K562 (cell line): ENCODE data around the gene TXN2. TPM values are rescaled to one million over a fixed set of nuclear protein-coding genes. Genes with fewer than 3 reads are reported as not detected.
A peak's percentile ranks its signal among the peaks of the same experiment; 100 is the strongest.

Experiments used
- ATF1 ChIP-seq, 2 experiments: fragments of 450-650 bp in 1 of 2; IDR thresholded peaks; 2 replicates each; pipeline ENCODE4 v1.6.1; 2016; ENCODE audit warnings: missing compliant biosample characterization in 1 of 2, missing genetic modification characterization in 1 of 2
- ATF3 ChIP-seq, 2 experiments: fragments of 450-650 bp in 1 of 2; sonication (generic) in 1 of 2; formaldehyde crosslinking in 1 of 2; IDR thresholded peaks in 1 of 2; conservative IDR thresholded peaks in 1 of 2; 2 replicates each; pipeline versions ENCODE4 v1.6.1 to v1.8.1; 2016 to 2023; ENCODE audit warnings: mild to moderate bottlenecking in 2 of 2, moderate library complexity in 2 of 2, inconsistent platforms in 1 of 2, missing genetic modification reagents in 1 of 2
- ATF6 ChIP-seq: sonication (generic); formaldehyde crosslinking; IDR thresholded peaks from 2 replicates; pipeline ENCODE4 v1.4.0; 2020; ENCODE audit warnings: mild to moderate bottlenecking, missing genetic modification reagents
- CUX1 ChIP-seq: fragments of 200-800 bp; sonication (Bioruptor generic); IDR thresholded peaks from 2 replicates; pipeline ENCODE4 v1.6.1; 2016; ENCODE audit warnings: missing genetic modification characterization, missing compliant biosample characterization
- EHMT2 ChIP-seq: fragments of 450-650 bp; IDR thresholded peaks from 2 replicates; pipeline ENCODE4 v1.6.1; 2018; ENCODE audit warnings: antibody characterized with exemption
- LCOR ChIP-seq: sonication (generic); formaldehyde crosslinking; IDR thresholded peaks from 2 replicates; pipeline ENCODE4 v1.8.0; 2022; ENCODE audit warnings: mild to moderate bottlenecking, missing genetic modification reagents
- MEIS2 ChIP-seq: fragments of 450-650 bp; IDR thresholded peaks from 2 replicates; pipeline ENCODE4 v1.6.1; 2014; ENCODE audit warnings: mild to moderate bottlenecking; ENCODE audit not compliant: partially characterized antibody
- MTA2 ChIP-seq: fragments of 450-650 bp; IDR thresholded peaks from 2 replicates; pipeline ENCODE4 v1.6.1; 2016; ENCODE audit warnings: low read depth
- SOX6 ChIP-seq: fragments of 450-650 bp; IDR thresholded peaks from 2 replicates; pipeline ENCODE4 v1.6.1; 2014; ENCODE audit warnings: mild to moderate bottlenecking
- TARDBP ChIP-seq: fragments of 450-650 bp; IDR thresholded peaks from 2 replicates; pipeline ENCODE4 v1.6.1; 2016
- TCF3 ChIP-seq: sonication (generic); formaldehyde crosslinking; IDR thresholded peaks from 2 replicates; pipeline ENCODE4 v1.4.0; 2020; ENCODE audit warnings: mild to moderate bottlenecking, missing genetic modification reagents
- TEAD4 ChIP-seq, 2 experiments: sonication (generic) in 1 of 2; formaldehyde crosslinking in 1 of 2; IDR thresholded peaks; 2 replicates each; pipeline versions ENCODE4 v1.6.1 to v1.8.0; 2012 to 2022; ENCODE audit warnings: borderline replicate concordance in 1 of 2, inconsistent platforms in 1 of 2, low read length in 1 of 2, mild to moderate bottlenecking in 1 of 2, missing genetic modification reagents in 1 of 2
- VEZF1 ChIP-seq: fragments of 200-800 bp; sonication (Bioruptor generic); IDR thresholded peaks from 2 replicates; pipeline ENCODE4 v1.6.1; 2017; ENCODE audit warnings: missing genetic modification characterization, missing compliant biosample characterization
- ZNF24 ChIP-seq: fragments of 450-650 bp; IDR thresholded peaks from 2 replicates; pipeline ENCODE4 v1.6.1; 2016
- polyA plus RNA-seq, 8 experiments: library from polyadenylated mRNA; depleted of rRNA in 4 of 8; stranded (reverse) in 5 of 8; unstranded in 3 of 8; fragments of >200 nt; fragmentation: Nextera tagmentation in 2 of 8; fragmentation: Illumina TruSeq in 1 of 8; extraction: Ambion mirVana in 2 of 8; extraction: Trizol in 1 of 8; gene quantifications; 2 replicates each; pipeline versions ENCODE4 v1.2.1 to v1.2.3, GENCODE V29; 2011 to 2014; ENCODE audit warnings: inconsistent platforms in 1 of 8, missing spikeins in 1 of 8
- total RNA-seq, 7 experiments: library from RNA; depleted of rRNA in 6 of 7; stranded (reverse); fragments of >200 nt in 6 of 7; fragmentation: Illumina TruSeq in 2 of 7; extraction: Trizol in 2 of 7; gene quantifications; 2 replicates each; pipeline versions ENCODE4 v1.2.1 to v1.2.3, GENCODE V29; 2011 to 2021; ENCODE audit warnings: low replicate concordance in 1 of 7
- TF ChIP-seq, protein P1 (sequence below): fragments of 450-650 bp; formaldehyde crosslinking; IDR thresholded peaks from 2 replicates; pipeline ENCODE4 v1.4.0; 2022; ENCODE audit warnings: missing genetic modification characterization

Gene TXN2
- total and polyA plus RNA-seq, 9 of the 15 experiments (the other 6 are each of a cell fraction or from before 2014, with no cell fraction given): 48.5 to 399 (median 118) TPM

GRCh38 chr22:36423461-36424404, 57.7 kb downstream of the TXN2 start (continued):
- TF ChIP-seq MEIS2 (no peak), TARDBP (no peak), EHMT2 (peak; percentile 57; the same call in 1 of the 2 replicates), TCF3 (CRISPR knock-in tag) (peak; percentile 84), ATF1 (CRISPR knock-in tag; IDR thresholded peaks at IDR 0.05) (no peak), ATF1 (tag; IDR thresholded peaks at IDR 0.05) (peak; percentile 77), CUX1 (CRISPR knock-in tag) (no peak), ATF3 (IDR thresholded peaks at IDR 0.05) (peak; percentile 27; the same call in 1 of the 2 replicates), ATF3 (CRISPR knock-in tag; conservative IDR thresholded peaks at IDR 0.05) (no peak), ZNF24 (peak; percentile 77), TEAD4 (IDR thresholded peaks at IDR 0.05; ENCODE audit: low read length) (peak; percentile 77), TEAD4 (CRISPR knock-in tag; IDR thresholded peaks at IDR 0.05; ENCODE audit: borderline replicate concordance) (no peak), MTA2 (peak; percentile 51), ATF6 (CRISPR knock-in tag) (no peak), LCOR (CRISPR knock-in tag) (peak; percentile 93), SOX6 (peak; percentile 72; the same call in 1 of the 2 replicates), VEZF1 (peak; percentile 43)
- TF ChIP-seq, protein P1, sequence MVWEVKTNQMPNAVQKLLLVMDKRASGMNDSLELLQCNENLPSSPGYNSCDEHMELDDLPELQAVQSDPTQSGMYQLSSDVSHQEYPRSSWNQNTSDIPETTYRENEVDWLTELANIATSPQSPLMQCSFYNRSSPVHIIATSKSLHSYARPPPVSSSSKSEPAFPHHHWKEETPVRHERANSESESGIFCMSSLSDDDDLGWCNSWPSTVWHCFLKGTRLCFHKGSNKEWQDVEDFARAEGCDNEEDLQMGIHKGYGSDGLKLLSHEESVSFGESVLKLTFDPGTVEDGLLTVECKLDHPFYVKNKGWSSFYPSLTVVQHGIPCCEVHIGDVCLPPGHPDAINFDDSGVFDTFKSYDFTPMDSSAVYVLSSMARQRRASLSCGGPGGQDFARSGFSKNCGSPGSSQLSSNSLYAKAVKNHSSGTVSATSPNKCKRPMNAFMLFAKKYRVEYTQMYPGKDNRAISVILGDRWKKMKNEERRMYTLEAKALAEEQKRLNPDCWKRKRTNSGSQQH (CRISPR knock-in tag): no peak
